WTC11 (cell line): ENCODE measurements around the gene SLC39A3. TPM values are rescaled to one million over a fixed set of nuclear protein-coding genes. Genes with fewer than 3 reads are reported as not detected.

ENCODE experiments used
- ARID4B ChIP-seq: sonication (generic); formaldehyde crosslinking; IDR thresholded peaks from 2 replicates; pipeline ENCODE4 v1.8.0; 2023; ENCODE audit warnings: missing genetic modification reagents, mild to moderate bottlenecking, borderline replicate concordance
- CBFB ChIP-seq: sonication (generic); formaldehyde crosslinking; IDR thresholded peaks from 2 replicates; pipeline ENCODE4 v1.8.1; 2022; ENCODE audit warnings: mild to moderate bottlenecking, low read depth, missing genetic modification reagents
- CDX4 ChIP-seq: fragments of 250-450 bp; sonication (Bioruptor Pico); IDR thresholded peaks from 2 replicates; pipeline ENCODE4 v1.9.0; 2021; ENCODE audit warnings: moderate library complexity, mild to moderate bottlenecking, inconsistent platforms, borderline replicate concordance
- E2F1 ChIP-seq: sonication (generic); formaldehyde crosslinking; IDR thresholded peaks from 2 replicates; pipeline ENCODE4 v1.8.0; 2022; ENCODE audit warnings: mild to moderate bottlenecking, missing genetic modification reagents
- E2F5 ChIP-seq: sonication (generic); formaldehyde crosslinking; IDR thresholded peaks from 2 replicates; pipeline ENCODE4 v1.8.1; 2022; ENCODE audit warnings: mild to moderate bottlenecking, moderate library complexity, missing genetic modification reagents
- ELF4 ChIP-seq: sonication (generic); formaldehyde crosslinking; IDR thresholded peaks from 2 replicates; pipeline ENCODE4 v1.8.1; 2022; ENCODE audit warnings: low read depth, mild to moderate bottlenecking, moderate library complexity, missing genetic modification reagents
- ERG ChIP-seq: fragments of 250-450 bp; sonication (Bioruptor Pico); IDR thresholded peaks from 2 replicates; pipeline ENCODE4 v1.8.0; 2021; ENCODE audit warnings: mild to moderate bottlenecking
- FOXK1 ChIP-seq: sonication (generic); formaldehyde crosslinking; IDR thresholded peaks from 2 replicates; pipeline ENCODE4 v1.8.0; 2022; ENCODE audit warnings: mild to moderate bottlenecking, moderate library complexity, missing genetic modification reagents
- FOXP1 ChIP-seq: sonication (generic); formaldehyde crosslinking; IDR thresholded peaks from 2 replicates; pipeline ENCODE4 v1.8.0; 2022; ENCODE audit warnings: missing genetic modification reagents, mild to moderate bottlenecking, moderate library complexity, borderline replicate concordance
- GABPB1 ChIP-seq: sonication (generic); formaldehyde crosslinking; IDR thresholded peaks from 2 replicates; pipeline ENCODE4 v1.8.1; 2023; ENCODE audit warnings: mild to moderate bottlenecking, missing genetic modification reagents
- HMGA2 ChIP-seq: fragments of 250-450 bp; sonication (Bioruptor Pico); IDR thresholded peaks from 2 replicates; pipeline ENCODE4 v1.4.0; 2021; ENCODE audit warnings: mild to moderate bottlenecking, moderate library complexity
- IRF2 ChIP-seq: sonication (generic); formaldehyde crosslinking; IDR thresholded peaks from 2 replicates; pipeline ENCODE4 v1.8.0; 2022; ENCODE audit warnings: low read depth, missing genetic modification reagents, borderline replicate concordance
- MLX ChIP-seq: sonication (generic); formaldehyde crosslinking; IDR thresholded peaks from 2 replicates; pipeline ENCODE4 v1.8.1; 2023; ENCODE audit warnings: mild to moderate bottlenecking, missing genetic modification reagents, moderate library complexity
- MXD4 ChIP-seq: fragments of 250-450 bp; sonication (Bioruptor Pico); IDR thresholded peaks from 2 replicates; pipeline ENCODE4 v1.8.0; 2021; ENCODE audit warnings: mild to moderate bottlenecking, moderate library complexity, borderline replicate concordance
- PRRX2 ChIP-seq: fragments of 250-450 bp; sonication (Bioruptor Pico); IDR thresholded peaks from 2 replicates; pipeline ENCODE4 v1.8.0; 2021; ENCODE audit warnings: mild to moderate bottlenecking
- RELA ChIP-seq: sonication (generic); formaldehyde crosslinking; IDR thresholded peaks from 2 replicates; pipeline ENCODE4 v1.8.1; 2022; ENCODE audit warnings: missing genetic modification reagents, mild to moderate bottlenecking, borderline replicate concordance
- RORB ChIP-seq: fragments of 250-450 bp; sonication (Bioruptor Pico); IDR thresholded peaks from 2 replicates; pipeline ENCODE4 v1.9.0; 2021; ENCODE audit warnings: mild to moderate bottlenecking
- SOX15 ChIP-seq: fragments of 250-450 bp; sonication (Bioruptor Pico); IDR thresholded peaks from 2 replicates; pipeline ENCODE4 v1.9.0; 2021; ENCODE audit warnings: mild to moderate bottlenecking
- SP1 ChIP-seq: sonication (generic); formaldehyde crosslinking; conservative IDR thresholded peaks from 2 replicates; pipeline ENCODE4 v1.8.1; 2022; ENCODE audit warnings: missing genetic modification reagents
- TEAD1 ChIP-seq: sonication (generic); formaldehyde crosslinking; IDR thresholded peaks from 2 replicates; pipeline ENCODE4 v1.8.0; 2022; ENCODE audit warnings: mild to moderate bottlenecking, missing genetic modification reagents
- USF1 ChIP-seq: sonication (generic); formaldehyde crosslinking; IDR thresholded peaks from 2 replicates; pipeline ENCODE4 v1.8.0; 2022; ENCODE audit warnings: mild to moderate bottlenecking, missing genetic modification reagents
- USF2 ChIP-seq: sonication (generic); formaldehyde crosslinking; IDR thresholded peaks from 2 replicates; pipeline ENCODE4 v1.8.1; 2023; ENCODE audit warnings: mild to moderate bottlenecking, missing genetic modification reagents, moderate library complexity
- ZBTB43 ChIP-seq: sonication (generic); formaldehyde crosslinking; IDR thresholded peaks from 2 replicates; pipeline ENCODE4 v1.8.1; 2023; ENCODE audit warnings: mild to moderate bottlenecking, missing genetic modification reagents
- ZNF232 ChIP-seq: sonication (generic); formaldehyde crosslinking; IDR thresholded peaks from 2 replicates; pipeline ENCODE4 v1.8.0; 2022; ENCODE audit warnings: mild to moderate bottlenecking, missing genetic modification reagents
- ZSCAN18 ChIP-seq: fragments of 250-450 bp; sonication (Bioruptor Pico); IDR thresholded peaks from 2 replicates; pipeline ENCODE4 v2.1.2; 2022; ENCODE audit warnings: mild to moderate bottlenecking, moderate library complexity
- total RNA-seq: library from RNA; stranded (reverse); gene quantifications from 3 replicates; pipeline ENCODE4 v1.2.3, GENCODE V29; 2021

SLC39A3 gene
- total RNA-seq, 1 experiment from 2014 or later: 38.0 TPM

GRCh38 chr19:2785244-2785997, 45.6 kb upstream of the SLC39A3 start, which contains the start of gene THOP1 (continued):
- TF ChIP-seq ARID4B (CRISPR knock-in tag): peak; percentile 72; the same call in 1 of the 2 replicates
- no peak for TF ChIP-seq E2F1 (CRISPR knock-in tag)
- TF ChIP-seq MXD4 (CRISPR knock-in tag): no peak
- TF ChIP-seq GABPB1: 0 out of 2 replicates have a peak, but pooled peaks have one; percentile 32
- no peak for TF ChIP-seq RORB
- peak; percentile 94 for TF ChIP-seq SP1
- TF ChIP-seq RELA (CRISPR knock-in tag): no peak
- TF ChIP-seq TEAD1: no peak
- TF ChIP-seq CBFB (CRISPR knock-in tag): no peak
- no peak for TF ChIP-seq MLX (CRISPR knock-in tag)
- TF ChIP-seq ZSCAN18: no peak
- TF ChIP-seq HMGA2 (CRISPR knock-in tag): no peak
- TF ChIP-seq USF1 (CRISPR knock-in tag): no peak
- no peak for TF ChIP-seq SOX15 (CRISPR knock-in tag)
- TF ChIP-seq ZBTB43 (CRISPR knock-in tag): no peak
- TF ChIP-seq FOXP1: peak; percentile 78; the same call in 1 of the 2 replicates
- peak; percentile 72 for TF ChIP-seq FOXK1 (CRISPR knock-in tag)
- peak; percentile 89; the same call in 1 of the 2 replicates for TF ChIP-seq E2F5 (CRISPR knock-in tag)
- TF ChIP-seq ELF4: no peak
- TF ChIP-seq IRF2 (CRISPR knock-in tag): no peak
- TF ChIP-seq ERG (CRISPR knock-in tag): no peak
- peak; percentile 50 for TF ChIP-seq USF2 (CRISPR knock-in tag)
- no peak for TF ChIP-seq PRRX2 (CRISPR knock-in tag)
- TF ChIP-seq ZNF232 (CRISPR knock-in tag): no peak
- TF ChIP-seq CDX4: no peak
